OCI-M2 (cell line): ENCODE results near the gene RRAGD.

Experiments used
- DNase-seq: peaks from one replicate; lab custom pipeline; 2025; ENCODE audit not compliant: unreplicated experiment; lab: John Stamatoyannopoulos, UW

RRAGD gene

GRCh38 chr6:89412071-89413005 lies at the start of gene RRAGD:
TSS of gene RRAGD (minus strand) at chr6:89412273. CDS start at chr6:89411993, 280 bp downstream.
- no peak for DNase-seq

- DNase-seq, result no peak
Measured at GRCh38 chr6:89460713-89461112, 48.6 kb upstream of the RRAGD start.

- DNase-seq, result no peak
Measured at GRCh38 chr6:89459501-89459900, 47.4 kb upstream of the RRAGD start.

- no peak for DNase-seq
Measured at GRCh38 chr6:89458704-89459103, 46.6 kb upstream of the RRAGD start.

GRCh38 chr6:89454300-89454699 lies 42.2 kb upstream of the RRAGD start:
- DNase-seq, result no peak

GRCh38 chr6:89452281-89452680 lies 40.2 kb upstream of the RRAGD start:
- DNase-seq, result no peak

GRCh38 chr6:89449193-89449592 lies 37.1 kb upstream of the RRAGD start:
- no peak for DNase-seq

- no peak for DNase-seq
Measured at GRCh38 chr6:89443658-89444057, 31.6 kb upstream of the RRAGD start.

- DNase-seq, result no peak
Measured at GRCh38 chr6:89440200-89440599, 28.1 kb upstream of the RRAGD start.

GRCh38 chr6:89439014-89439413 lies 26.9 kb upstream of the RRAGD start:
- no peak for DNase-seq

- DNase-seq, result no peak
Measured at GRCh38 chr6:89438248-89438647, 26.2 kb upstream of the RRAGD start.

- no peak for DNase-seq
Measured at GRCh38 chr6:89436226-89436625, 24.2 kb upstream of the RRAGD start.

GRCh38 chr6:89434954-89435353 lies 22.9 kb upstream of the RRAGD start:
- DNase-seq, result no peak

- DNase-seq, result no peak
Measured at GRCh38 chr6:89434150-89434499, 22.1 kb upstream of the RRAGD start.

GRCh38 chr6:89433252-89434149 lies 21.4 kb upstream of the RRAGD start:
- DNase-seq, result no peak

- no peak for DNase-seq
Measured at GRCh38 chr6:89432875-89433251, 20.8 kb upstream of the RRAGD start, which contains the start of gene ANKRD6. TSS of gene ANKRD6 (plus strand) at chr6:89433152. CDS start at chr6:89566977, 133,825 bp downstream.

- DNase-seq, result no peak
Measured at GRCh38 chr6:89430201-89430962, 18.3 kb upstream of the RRAGD start.

- DNase-seq, result no peak
Measured at GRCh38 chr6:89416796-89417195, 4.7 kb upstream of the RRAGD start.

- no peak for DNase-seq
Measured at GRCh38 chr6:89415185-89415584, 3.1 kb upstream of the RRAGD start.

GRCh38 chr6:89414215-89414614 lies 2.1 kb upstream of the RRAGD start:
- no peak for DNase-seq

- no peak for DNase-seq
Measured at GRCh38 chr6:89413006-89413400, 930 bp upstream of the RRAGD start.
